A549 (cell line): ENCODE data around the gene TUSC2.

Experiments used
- BHLHE40 ChIP-seq: IDR thresholded peaks from 2 replicates; pipeline ENCODE4 v1.6.1; 2012; ENCODE audit warnings: low read depth, low read length, inconsistent platforms
- CBX8 ChIP-seq: fragments of 200-600 bp; sonication (generic); IDR thresholded peaks from 2 replicates; pipeline ENCODE4 v1.6.1; 2016
- EHMT2 ChIP-seq: fragments of 200-600 bp; sonication (generic); IDR thresholded peaks from 2 replicates; pipeline ENCODE4 v1.6.1; 2016; ENCODE audit warnings: antibody characterized with exemption, low read depth, mild to moderate bottlenecking, moderate library complexity
- EP300 ChIP-seq, 2 experiments: fragments of >200 bp; sonication (Bioruptor Twin); formaldehyde crosslinking; IDR thresholded peaks; 2 replicates in 1 of 2; 3 replicates in 1 of 2; pipeline ENCODE4 v1.6.1; 2016 to 2017
- HMGXB4 ChIP-seq: fragments of 250-450 bp; sonication (Bioruptor Pico); IDR thresholded peaks from 2 replicates; pipeline ENCODE4 v1.5.0; 2021; ENCODE audit warnings: mild to moderate bottlenecking, moderate library complexity, borderline replicate concordance
- HOXA7 ChIP-seq: fragments of 250-450 bp; sonication (Bioruptor Pico); IDR thresholded peaks from 2 replicates; pipeline ENCODE4 v1.5.0; 2020; ENCODE audit warnings: mild to moderate bottlenecking, moderate library complexity
- MAZ ChIP-seq: fragments of 150-350 bp; IDR thresholded peaks from 2 replicates; pipeline ENCODE4 v1.6.1; 2014; ENCODE audit warnings: antibody characterized with exemption, low read depth, low read length, borderline replicate concordance
- POLR2A ChIP-seq: IDR thresholded peaks from 2 replicates; pipeline ENCODE4 v1.6.1; 2012; ENCODE audit warnings: mild to moderate bottlenecking, low read length
- RARB ChIP-seq: fragments of 250-450 bp; sonication (Bioruptor Pico); IDR thresholded peaks from 2 replicates; pipeline ENCODE4 v1.8.0; 2021; ENCODE audit warnings: mild to moderate bottlenecking, moderate library complexity
- TF ChIP-seq, protein P1 (sequence below): fragments of >200 bp; sonication (Bioruptor Twin); formaldehyde crosslinking; IDR thresholded peaks from 3 replicates; pipeline ENCODE4 v1.5.1; 2016
- TF ChIP-seq, protein P2 (sequence below): fragments of 200-600 bp; sonication (generic); IDR thresholded peaks from 2 replicates; pipeline ENCODE4 v1.6.1; 2016; ENCODE audit warnings: antibody characterized with exemption, mild to moderate bottlenecking, moderate library complexity
- TF ChIP-seq, protein P3 (sequence below): IDR thresholded peaks from 2 replicates; pipeline ENCODE4 v1.6.1; 2012

DNA sequence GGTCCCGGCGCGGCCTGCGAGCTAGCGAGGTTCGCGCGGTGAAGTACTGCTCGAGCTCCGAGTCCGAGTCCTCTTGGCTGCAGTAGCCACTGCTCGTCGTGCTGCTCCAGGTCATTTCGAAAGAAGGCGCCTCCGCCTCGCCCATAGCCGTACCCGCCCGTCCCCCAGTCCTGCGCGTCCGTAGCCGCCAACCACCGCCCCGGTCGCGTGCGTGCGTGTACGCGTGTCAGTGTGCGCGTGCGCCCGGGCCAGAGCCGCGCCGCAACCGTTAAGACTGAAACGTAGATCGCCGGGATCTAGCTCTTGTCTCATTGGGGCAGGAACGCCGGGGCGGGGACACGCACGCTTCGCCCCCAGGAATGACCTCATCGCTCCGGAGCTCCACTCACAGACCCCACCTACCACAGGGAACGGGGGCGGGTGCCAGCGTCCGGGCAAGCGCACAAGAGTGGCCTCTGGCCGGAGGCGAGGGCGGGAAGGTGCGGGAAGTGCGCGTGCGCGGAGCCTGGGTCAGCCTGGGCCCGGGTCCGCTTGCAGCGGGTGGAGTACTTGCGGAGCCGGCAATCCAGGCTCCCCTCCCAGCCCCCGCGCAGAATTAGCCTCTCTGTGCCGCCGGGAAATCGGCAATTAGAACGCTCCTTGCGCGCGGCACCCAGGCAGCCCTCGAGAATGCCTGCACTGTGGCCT is 9.3 kb upstream of the TUSC2 start:
- TF ChIP-seq POLR2A = peak; percentile 67
- TF ChIP-seq EP300 (IDR thresholded peaks at IDR 0.05) = no peak
- no peak for TF ChIP-seq RARB
- TF ChIP-seq, protein P1, sequence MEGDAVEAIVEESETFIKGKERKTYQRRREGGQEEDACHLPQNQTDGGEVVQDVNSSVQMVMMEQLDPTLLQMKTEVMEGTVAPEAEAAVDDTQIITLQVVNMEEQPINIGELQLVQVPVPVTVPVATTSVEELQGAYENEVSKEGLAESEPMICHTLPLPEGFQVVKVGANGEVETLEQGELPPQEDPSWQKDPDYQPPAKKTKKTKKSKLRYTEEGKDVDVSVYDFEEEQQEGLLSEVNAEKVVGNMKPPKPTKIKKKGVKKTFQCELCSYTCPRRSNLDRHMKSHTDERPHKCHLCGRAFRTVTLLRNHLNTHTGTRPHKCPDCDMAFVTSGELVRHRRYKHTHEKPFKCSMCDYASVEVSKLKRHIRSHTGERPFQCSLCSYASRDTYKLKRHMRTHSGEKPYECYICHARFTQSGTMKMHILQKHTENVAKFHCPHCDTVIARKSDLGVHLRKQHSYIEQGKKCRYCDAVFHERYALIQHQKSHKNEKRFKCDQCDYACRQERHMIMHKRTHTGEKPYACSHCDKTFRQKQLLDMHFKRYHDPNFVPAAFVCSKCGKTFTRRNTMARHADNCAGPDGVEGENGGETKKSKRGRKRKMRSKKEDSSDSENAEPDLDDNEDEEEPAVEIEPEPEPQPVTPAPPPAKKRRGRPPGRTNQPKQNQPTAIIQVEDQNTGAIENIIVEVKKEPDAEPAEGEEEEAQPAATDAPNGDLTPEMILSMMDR = no peak
- no peak for TF ChIP-seq MAZ
- peak; percentile 72 for TF ChIP-seq BHLHE40
- TF ChIP-seq CBX8 = no peak
- TF ChIP-seq, protein P2, sequence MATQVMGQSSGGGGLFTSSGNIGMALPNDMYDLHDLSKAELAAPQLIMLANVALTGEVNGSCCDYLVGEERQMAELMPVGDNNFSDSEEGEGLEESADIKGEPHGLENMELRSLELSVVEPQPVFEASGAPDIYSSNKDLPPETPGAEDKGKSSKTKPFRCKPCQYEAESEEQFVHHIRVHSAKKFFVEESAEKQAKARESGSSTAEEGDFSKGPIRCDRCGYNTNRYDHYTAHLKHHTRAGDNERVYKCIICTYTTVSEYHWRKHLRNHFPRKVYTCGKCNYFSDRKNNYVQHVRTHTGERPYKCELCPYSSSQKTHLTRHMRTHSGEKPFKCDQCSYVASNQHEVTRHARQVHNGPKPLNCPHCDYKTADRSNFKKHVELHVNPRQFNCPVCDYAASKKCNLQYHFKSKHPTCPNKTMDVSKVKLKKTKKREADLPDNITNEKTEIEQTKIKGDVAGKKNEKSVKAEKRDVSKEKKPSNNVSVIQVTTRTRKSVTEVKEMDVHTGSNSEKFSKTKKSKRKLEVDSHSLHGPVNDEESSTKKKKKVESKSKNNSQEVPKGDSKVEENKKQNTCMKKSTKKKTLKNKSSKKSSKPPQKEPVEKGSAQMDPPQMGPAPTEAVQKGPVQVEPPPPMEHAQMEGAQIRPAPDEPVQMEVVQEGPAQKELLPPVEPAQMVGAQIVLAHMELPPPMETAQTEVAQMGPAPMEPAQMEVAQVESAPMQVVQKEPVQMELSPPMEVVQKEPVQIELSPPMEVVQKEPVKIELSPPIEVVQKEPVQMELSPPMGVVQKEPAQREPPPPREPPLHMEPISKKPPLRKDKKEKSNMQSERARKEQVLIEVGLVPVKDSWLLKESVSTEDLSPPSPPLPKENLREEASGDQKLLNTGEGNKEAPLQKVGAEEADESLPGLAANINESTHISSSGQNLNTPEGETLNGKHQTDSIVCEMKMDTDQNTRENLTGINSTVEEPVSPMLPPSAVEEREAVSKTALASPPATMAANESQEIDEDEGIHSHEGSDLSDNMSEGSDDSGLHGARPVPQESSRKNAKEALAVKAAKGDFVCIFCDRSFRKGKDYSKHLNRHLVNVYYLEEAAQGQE = no peak
- no peak for TF ChIP-seq HOXA7 (CRISPR knock-in tag)
- TF ChIP-seq EHMT2 = no peak
- TF ChIP-seq, protein P3, sequence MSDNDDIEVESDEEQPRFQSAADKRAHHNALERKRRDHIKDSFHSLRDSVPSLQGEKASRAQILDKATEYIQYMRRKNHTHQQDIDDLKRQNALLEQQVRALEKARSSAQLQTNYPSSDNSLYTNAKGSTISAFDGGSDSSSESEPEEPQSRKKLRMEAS = peak; percentile 84
- no peak for TF ChIP-seq HMGXB4 (CRISPR knock-in tag)
